Activated CD4-positive, CD25-positive, alpha-beta regulatory T cell treated with anti-CD3 and anti-CD28 coated beads, Interleukin-2, amount 50 U/mL, for 16 hours (primary cell): ENCODE data around the gene RBM14.
A peak's percentile ranks its signal among the peaks of the same experiment; 100 is the strongest.
"Not testable (repeated sequence)": the region's sequence is repeated elsewhere in the genome, so short reads cannot be mapped to it uniquely, and the experiment has no call there.

Experiments
- DNase-seq: peaks from one replicate; pipeline ENCODE4 v3.0.0-alpha.2; 2020; ENCODE audit warnings: low read depth, low spot score

RBM14 gene

DNA sequence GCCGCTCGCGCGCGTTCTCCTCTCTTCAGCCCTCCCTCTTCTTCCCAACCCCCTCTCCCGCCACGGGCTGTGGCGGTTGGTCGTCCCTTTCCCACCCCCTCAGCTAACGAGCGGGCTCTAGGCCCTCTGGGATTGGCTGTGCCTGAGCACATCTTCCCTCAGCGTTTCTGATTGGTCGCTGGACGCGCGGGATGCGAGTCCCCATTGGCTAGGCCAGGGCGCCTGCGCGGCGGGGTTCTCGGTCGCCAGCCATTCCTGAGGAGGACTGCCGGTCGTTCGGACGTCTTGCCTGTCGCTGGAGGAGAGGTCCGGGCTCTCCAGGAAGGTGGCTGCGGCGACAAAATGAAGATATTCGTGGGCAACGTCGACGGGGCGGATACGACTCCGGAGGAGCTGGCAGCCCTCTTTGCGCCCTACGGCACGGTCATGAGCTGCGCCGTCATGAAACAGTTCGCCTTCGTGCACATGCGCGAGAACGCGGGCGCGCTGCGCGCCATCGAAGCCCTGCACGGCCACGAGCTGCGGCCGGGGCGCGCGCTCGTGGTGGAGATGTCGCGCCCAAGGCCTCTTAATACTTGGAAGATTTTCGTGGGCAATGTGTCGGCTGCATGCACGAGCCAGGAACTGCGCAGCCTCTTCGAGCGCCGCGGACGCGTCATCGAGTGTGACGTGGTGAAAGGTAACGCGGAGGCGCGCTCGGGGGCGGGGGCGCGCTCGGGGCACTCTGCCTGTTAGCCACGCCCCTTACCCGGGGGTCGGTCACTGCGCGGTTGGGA lies at the start of gene RBM14:
TSS of gene RBM14 (plus strand) at position 252 of the 776 bp plus-strand sequence. CDS start at position 343, 91 bp downstream.
- peak; percentile 98 for DNase-seq

- DNase-seq, result no peak
Measured at GRCh38 chr11:66567787-66568123, 48.7 kb upstream of the RBM14 start.

- DNase-seq, result peak; percentile 29
Measured at GRCh38 chr11:66568124-66568916, 48.1 kb upstream of the RBM14 start, which contains the start of gene CTSF. CTSF (minus strand) TSS chr11:66568606; CDS start chr11:66568486, 120 bp downstream.

GRCh38 chr11:66569076-66569475 lies 47.4 kb upstream of the RBM14 start:
- no peak for DNase-seq

DNA sequence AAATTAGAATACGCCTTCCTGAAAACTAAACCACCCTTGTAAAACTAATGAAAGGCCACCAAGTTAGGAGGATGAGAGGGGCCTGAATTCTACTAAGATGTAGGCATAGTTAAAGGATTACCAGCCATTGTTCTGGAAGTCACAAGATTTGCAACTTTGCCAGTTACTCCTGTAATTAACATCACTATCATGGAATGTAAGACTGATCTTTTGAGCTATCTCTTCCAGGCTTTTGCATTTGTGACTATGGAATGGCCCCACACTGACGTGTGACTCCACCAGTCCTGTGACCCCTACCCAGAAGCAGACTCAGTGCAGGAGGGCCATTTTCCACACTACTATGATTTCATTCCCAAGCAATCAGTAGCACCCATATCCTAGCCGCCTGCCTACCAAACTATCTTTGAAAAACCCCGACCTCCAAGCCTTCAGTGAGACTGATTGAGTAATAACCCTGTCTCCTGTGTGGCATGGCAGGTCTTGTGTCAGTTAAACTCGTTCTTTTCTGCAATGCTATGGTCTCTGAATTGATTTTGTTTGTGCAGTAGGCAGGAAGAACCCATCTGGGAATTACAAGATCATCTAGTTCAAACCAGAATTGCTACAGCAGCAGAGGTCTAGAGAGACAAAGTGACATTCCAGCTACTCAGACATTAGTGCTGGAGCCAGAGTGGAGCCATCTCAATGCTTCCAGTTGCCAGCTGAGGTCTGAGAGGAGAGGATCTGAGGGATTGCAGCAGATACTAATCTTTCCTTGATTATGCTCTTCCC lies 46.2 kb upstream of the RBM14 start:
- DNase-seq, result no peak

DNA sequence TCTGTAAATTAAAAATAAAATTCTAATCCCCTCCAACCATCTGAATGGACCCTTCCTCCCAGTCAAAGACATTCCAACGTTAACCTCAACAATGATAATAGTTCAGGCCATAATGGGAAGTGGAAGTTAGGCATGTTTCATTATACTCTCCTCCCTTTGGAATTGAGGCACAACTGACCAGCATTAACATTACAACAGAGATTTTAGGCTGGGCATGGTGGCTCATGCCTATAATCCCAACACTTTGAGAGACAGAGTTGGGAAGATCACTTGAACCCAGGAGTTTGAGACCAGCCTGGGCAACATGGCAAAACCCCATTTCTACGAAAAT lies 45.6 kb upstream of the RBM14 start:
- DNase-seq, result no peak

GRCh38 chr11:66579017-66579606 lies 37.3 kb upstream of the RBM14 start:
- peak; percentile 51 for DNase-seq

DNA sequence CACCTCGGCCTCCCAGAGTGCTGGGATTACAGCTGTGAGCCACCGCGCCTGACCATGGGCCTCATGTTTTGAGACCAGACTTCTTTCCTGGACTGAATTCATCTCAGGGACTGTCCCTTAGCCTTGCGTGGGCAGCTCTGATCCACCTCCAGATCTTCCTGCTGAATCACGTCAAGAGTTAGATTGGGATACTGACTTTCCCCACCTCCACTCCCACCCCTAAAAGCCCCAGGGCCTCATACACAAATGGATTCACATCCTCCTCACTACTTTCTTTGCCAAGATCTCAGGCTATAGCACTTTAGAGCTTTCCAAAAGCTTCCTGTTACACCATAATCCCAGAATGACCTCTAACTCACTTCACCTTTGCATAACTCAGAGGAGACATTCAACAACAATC lies 35.6 kb upstream of the RBM14 start:
- DNase-seq, result no peak

DNA sequence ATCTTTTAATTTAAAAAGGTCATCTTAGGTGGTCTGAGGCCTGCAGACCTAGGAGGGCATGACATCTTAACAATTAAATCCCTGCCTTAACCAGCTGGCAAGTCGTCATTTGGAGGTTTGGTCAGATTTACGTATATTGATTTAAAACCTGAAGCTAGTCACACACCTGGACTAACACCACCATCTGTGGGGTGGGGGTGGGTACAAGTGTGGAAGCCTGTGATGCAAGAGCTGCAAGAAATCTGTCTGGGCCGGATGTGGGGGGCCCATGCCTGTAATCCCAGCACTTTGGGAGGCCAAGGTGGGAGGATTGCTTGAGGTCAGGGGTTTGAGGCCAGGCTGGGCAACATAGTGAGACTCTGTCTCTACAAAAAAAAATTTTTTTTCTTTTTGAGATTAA lies 35.2 kb upstream of the RBM14 start:
- DNase-seq, result no peak

DNA sequence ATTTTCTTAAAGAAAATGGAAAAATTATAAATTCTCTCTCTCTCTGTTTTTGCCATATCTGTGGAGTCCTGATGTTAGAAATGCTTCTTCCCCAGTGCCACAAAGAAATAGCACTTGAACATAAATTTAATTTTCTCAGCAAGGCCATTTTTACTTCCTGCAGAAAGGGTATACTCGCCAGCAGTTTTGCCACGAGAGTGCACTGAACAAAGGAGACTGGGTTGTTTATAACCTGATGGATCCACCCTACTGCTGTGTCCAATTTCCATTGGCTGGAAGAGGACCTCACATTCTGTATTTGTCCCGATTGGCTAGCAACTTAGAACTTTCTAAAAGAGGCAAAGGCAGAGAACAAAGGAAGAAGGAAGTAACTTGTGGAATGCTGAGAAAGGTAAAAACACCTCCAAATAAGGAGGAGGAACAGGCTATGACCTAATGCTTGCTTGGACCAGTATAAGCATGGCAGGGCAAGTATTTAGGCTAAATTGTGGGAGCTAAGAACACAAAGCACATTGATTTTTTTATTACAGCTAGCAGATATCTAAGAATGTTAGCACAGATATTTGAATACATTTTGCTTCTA lies 33.8 kb upstream of the RBM14 start:
- not testable (repeated sequence) for DNase-seq

DNA sequence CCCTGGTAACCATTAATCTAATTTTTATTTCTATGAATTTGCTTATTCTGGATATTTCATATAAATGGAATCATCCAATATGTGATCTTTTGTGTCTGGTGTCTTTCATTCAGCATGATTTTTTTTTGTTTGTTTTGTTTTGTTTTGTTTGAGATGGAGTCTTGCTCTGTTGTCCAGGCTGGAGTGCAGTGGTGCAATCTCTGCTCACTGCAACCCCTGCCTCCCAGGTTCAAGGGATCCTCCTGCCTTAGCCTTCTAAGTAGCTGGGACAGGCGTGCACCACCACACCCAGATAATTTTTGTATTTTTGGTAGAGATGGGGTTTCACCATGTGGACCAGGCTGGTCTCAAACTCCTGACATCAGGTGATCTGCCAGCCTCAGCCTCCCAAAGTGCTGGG lies 31.0 kb upstream of the RBM14 start:
- DNase-seq, result not testable (repeated sequence)

DNA sequence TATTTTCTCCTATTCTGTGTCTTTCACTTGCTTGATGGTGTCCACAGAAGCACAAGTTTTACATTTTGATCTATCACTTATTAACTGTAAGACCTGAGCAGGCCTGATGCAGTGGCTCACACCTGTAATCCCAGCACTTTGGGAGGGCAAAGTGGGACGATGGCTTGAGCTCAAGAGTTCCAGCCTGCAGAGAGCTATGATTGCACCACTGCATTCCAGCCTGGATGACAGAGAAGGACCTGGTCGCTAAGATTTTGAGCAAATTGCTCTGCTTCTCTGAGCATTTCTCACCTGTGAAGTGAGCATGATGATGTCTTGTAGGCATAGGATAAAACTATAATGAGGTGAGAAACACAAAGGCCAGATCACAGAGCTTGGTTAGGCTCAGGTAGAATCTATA lies 30.3 kb upstream of the RBM14 start:
- DNase-seq, result no peak

- not testable (repeated sequence) for DNase-seq
Measured at GRCh38 chr11:66589315-66589714, 27.1 kb upstream of the RBM14 start.

DNA sequence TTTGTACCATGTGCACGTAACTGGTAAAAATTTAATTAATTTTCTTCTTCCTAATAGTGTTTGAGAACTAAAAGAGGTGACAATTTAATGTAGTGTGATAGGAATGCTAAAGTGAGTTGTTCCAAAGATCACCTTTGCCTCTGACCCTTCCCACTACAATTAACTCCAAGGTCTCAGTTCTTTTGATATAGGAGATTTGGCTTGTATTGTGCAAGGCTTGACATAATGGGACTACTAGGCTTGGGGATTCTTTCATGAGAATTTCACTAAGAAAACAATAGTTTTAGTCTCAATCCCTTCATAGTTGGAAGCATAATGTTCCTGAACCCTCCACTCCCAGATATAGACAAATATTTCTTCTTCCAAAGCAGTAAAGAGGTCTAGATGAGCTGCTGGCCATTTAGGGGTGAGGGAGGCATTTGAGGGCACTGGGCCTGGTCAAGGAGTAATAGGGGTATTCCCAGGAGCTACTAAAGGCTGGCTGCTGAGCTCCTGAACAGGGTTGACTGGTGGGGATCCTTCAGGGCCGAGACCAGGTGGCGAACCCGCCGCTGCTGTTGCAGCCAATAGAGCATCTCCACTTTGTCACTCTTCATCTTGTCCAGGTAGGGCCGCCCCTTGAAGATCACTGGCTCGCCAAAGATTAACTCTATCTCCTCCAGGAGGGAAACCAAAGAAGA lies 26.3 kb upstream of the RBM14 start:
- DNase-seq, result no peak

DNA sequence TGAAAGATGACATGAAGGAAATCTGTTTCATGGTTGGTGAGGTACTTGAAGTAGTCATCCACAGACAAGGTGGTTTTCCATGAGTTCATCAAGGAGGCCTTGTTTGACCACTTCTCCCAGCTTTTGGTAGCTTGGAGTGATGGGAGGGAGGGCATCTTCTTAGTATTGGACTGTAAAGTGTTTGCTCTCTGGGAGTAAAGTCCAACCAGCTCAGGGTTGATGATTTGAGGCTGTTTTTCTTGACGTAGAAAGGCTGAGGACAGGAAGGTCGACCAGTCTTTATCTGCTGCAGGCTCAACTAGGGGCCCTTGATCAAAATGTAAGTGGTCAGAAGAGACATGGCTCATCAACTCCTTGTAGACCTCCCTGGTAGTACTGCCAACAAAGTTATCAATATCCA lies 25.3 kb upstream of the RBM14 start:
- no peak for DNase-seq

GRCh38 chr11:66592457-66593302 lies 23.8 kb upstream of the RBM14 start, which contains the start of the genes CCDC87 and CCS:
CCDC87 (minus strand) TSS chr11:66593063; CDS start chr11:66593015, 48 bp downstream.
CCS (plus strand) TSS chr11:66593185; CDS start chr11:66593262, 77 bp downstream.
- peak; percentile 97 for DNase-seq

DNA sequence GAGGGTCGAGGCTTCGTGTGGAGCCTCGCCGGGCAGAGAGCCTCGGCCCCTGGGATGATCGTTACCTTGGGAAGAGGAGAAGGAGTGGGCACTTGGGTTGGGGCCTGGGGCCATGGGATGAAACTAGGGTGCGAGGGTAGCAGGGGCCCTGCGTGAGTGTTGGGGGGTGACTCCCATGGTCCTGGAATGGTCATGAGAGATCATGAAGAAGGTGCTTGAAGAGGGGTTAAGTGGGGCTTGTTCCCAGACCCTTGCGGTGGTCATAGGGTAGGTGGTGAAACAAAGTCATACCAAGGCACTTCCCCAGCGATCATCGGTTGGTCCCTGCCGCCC lies 23.2 kb upstream of the RBM14 start:
- DNase-seq, result no peak

DNA sequence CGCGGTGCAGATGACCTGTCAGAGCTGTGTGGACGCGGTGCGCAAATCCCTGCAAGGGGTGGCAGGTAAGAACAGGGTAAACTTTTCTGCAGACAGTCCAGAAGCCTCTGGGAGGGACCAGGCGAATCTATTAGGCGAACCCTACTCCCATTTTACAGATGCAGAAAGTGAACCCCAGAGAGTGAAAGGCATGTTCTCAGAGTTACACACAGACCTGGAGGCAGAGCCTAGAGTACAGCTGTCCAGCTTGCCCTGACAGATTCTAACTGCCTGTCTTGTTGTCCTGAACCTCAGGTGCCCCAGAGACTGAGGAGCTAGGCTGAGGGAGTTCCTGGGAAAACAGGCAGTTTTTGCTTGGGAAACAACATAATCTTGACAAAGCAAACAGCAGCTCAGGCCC lies 22.8 kb upstream of the RBM14 start:
- no peak for DNase-seq

- no peak for DNase-seq
Measured at GRCh38 chr11:66595245-66595904, 21.1 kb upstream of the RBM14 start.
